Measurements from ENCODE around the gene NUP85. TPM values are rescaled to one million over a fixed set of nuclear protein-coding genes. Genes with fewer than 3 reads are reported as not detected.
"Not testable (repeated sequence)": the region's sequence is repeated elsewhere in the genome, so short reads cannot be mapped to it uniquely, and the experiment has no call there.

The NUP85 gene
- total RNA-seq, 1 donor from 2014 or later = 97.3 TPM

DNA sequence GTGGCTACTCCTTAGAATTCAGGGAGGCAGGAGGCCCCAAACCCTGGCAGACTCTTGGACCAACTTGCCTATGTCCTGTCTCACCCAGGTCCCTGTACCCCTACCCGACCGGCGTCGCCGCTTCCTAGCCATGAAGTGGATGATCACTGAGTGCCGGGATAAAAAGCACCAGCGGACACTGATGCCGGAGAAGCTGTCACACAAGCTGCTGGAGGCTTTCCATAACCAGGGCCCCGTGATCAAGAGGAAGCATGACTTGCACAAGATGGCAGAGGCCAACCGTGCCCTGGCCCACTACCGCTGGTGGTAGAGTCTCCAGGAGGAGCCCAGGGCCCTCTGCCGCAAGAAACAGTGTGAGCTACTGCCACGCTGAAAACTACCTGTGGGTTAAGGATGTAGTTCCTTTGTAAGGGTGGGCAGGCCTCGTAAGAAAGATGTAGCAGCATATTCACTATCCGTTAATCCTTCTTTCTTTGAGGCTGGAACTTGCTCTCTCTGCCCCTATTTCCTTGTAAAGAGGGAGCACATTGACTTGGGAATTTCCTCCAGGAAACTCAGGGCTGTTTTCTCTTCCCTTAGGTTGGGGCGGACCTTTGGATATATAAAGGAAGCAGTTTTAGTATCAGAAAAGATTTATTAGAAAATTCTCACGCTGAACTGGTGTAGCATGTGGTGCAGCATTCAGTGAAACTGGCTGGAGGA is 60.3 kb downstream of the NUP85 start:
- intact Hi-C loops (cut with micrococcal nuclease) = no loop called here

DNA sequence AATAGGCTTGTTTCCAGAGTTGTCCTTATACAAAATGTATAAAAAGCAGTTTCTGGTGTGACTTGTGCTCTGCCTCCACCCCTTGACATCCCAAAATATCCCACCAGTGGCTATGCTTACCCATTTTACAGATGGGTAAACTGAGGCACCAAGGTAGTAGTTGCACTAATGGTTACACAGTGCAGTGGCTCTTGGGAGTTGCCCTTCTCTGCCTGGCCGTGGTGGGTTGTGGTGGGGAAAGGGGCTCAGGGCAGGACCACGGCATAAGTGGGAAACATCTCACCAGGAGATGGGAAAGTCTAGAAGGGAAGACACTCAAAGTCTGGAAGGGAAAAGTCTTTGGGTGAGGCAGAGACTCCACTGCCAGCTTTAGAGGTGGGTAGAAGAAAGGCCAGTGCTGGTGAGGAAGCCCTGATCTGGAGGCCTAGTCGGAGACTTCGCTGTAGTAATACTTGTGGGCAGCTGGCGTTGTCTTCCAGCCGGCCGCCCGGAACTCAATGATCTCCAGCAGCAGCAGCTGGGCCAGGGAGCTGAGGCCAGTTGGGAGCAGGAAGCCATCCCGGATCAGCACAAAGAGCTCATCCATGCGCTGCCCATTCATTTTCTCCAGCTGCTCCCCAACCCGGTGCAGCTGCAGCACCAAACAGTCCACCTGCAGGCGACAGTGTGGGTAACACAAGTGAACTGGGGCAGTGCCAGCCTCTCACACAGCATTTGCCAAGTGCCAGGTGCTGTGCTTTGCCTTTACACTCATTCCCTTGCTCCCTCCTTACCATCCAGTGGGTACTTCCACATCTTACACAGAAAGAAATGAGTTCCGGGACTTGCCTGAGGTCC is 61.1 kb downstream of the NUP85 start:
- intact Hi-C loops (cut with micrococcal nuclease) = no loop called here

DNA sequence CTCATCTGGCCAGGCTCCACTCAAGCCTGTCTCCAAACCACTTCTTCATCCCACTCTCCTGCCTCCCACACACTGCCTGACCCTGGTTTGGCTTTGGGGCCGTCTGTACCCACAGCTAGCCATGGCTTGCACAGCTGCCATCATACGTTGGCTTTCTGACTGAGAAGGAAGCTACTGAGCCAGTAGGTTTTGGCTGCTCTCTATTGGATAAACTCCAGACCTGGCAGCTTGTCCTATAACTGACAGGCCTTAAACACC is 61.6 kb downstream of the NUP85 start:
- intact Hi-C loops (cut with micrococcal nuclease) = no loop called here

DNA sequence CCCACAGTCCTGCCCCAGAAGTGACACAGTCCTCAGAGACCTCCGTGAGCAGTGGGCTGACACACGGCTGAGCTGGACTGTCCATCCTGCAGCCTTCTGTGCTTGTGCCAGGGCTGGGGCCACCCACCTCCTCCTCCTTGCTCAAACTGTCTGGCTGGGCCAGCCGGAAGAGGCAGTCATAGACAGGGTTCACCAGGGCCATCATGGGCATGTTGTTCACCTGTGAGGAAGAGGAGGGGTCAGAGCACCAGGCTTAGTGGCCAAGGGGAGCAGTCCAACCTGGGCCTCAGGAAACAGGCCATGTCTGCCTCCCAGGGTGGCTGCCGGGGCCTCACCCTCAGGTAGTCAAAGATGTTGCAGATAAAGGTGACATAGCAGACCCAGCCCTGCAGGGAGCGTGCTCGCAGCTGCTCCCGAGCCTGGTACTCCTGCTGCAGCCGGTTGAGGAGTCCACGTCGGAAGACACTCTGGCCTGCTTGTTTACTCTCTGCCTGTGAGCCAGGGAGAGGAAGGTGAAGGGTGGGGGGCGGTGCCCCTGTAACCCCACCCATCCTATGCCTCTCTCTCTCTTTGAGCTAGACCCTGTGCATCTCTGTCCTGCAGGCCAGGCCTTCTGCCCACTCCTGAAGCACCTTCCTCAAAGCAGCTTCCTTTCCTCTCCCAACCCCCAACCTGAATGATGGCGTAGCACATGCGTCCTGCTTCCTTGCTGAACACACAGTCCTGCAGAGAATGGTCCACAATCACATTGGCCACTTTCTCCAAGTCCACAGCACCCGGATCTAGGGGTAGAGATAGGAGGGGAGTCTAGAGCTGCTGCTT is 62.1 kb downstream of the NUP85 start:
- intact Hi-C loops (cut with micrococcal nuclease) = no loop called here

DNA sequence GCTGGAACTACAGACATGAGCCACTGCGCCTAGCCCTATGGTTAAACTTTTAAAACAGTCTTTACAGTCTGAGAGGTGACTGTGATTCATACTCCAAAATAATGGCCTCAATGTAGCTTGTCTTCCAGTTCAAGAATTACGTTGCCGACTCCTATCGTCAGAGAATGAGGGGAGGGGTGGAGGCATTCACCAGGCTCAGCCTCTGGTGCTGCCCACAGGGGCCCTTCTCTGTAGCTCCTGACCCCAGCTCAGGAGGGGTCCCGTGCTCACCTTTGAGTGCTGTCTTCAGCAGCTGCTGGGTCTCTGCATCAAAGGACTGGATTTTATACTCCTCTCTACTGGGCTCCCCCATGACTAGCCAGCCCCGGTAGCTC is 64.4 kb downstream of the NUP85 start:
- intact Hi-C loops (cut with micrococcal nuclease) = loop anchor here (1.0 to 5.0 kb wide), 5 partner anchors 9 to 247 kb away; partner anchors contain the start of genes CASKIN2, GGA3, GRB2 and MRPS7

DNA sequence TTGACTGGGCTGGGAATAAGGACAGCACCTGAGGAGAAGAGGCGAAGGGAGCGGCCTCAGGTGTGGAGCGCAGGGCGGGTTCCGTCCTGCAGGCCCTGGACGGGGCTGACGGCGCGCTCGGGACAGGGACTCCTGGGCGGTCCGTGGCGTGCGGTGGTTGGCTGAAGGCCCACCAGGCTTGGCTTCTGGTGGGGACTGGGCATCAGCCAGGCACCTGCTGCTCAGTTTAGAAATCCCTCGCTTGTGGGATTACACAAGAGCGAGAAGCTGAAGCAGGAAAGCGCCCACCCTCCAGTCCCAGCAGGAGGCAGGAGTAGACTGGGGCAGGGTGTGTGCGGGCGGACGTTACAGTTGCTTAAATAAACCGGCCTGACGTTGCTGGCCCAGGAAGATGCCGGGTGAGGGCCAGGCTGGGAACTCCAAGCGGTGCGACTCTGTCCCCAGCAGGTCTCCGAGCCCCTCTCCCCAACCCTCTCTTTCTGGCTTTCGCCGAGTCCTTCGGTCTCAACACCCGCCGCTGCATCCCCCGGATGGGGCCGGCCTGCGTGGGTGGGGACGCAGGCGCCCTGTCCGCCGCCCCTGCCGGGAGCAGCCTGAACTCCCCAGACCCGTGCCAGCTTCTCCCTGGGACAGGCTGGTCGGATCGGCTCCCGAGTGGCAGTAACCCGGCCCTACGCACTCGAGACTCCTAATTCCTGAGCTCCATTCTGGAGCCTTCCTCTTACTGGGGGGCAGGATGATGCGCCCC is 64.9 kb downstream of the NUP85 start:
- intact Hi-C loops (cut with micrococcal nuclease) = loop anchor here (1.0 to 5.0 kb wide), 5 partner anchors 9 to 247 kb away; partner anchors contain the start of genes CASKIN2, GGA3, GRB2 and MRPS7

DNA sequence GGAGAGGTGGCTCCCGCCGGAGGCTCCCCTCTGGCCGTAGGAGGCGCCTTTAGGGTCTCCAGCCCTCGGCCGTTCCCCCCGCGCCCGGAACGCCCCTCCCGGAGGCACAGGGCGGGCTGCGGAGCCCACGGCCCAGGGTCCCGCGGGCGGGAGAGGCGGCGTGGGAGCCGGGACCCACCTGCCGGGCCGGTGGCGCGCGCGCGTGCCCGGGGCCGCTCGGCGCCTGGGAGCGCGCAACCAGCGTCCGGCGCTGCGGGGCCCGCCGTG is 65.4 kb downstream of the NUP85 start, which contains the start of gene MIF4GD:
TSS of gene MIF4GD (minus strand) at position 266 of the 267 bp plus-strand sequence. CDS start 1,036 bp downstream, outside the sequence.
- intact Hi-C loops (cut with micrococcal nuclease) = loop anchor here (1.0 to 5.0 kb wide), 7 partner anchors 10 to 246 kb away; partner anchors contain the start of genes CASKIN2, GGA3, GRB2 and MRPS7

DNA sequence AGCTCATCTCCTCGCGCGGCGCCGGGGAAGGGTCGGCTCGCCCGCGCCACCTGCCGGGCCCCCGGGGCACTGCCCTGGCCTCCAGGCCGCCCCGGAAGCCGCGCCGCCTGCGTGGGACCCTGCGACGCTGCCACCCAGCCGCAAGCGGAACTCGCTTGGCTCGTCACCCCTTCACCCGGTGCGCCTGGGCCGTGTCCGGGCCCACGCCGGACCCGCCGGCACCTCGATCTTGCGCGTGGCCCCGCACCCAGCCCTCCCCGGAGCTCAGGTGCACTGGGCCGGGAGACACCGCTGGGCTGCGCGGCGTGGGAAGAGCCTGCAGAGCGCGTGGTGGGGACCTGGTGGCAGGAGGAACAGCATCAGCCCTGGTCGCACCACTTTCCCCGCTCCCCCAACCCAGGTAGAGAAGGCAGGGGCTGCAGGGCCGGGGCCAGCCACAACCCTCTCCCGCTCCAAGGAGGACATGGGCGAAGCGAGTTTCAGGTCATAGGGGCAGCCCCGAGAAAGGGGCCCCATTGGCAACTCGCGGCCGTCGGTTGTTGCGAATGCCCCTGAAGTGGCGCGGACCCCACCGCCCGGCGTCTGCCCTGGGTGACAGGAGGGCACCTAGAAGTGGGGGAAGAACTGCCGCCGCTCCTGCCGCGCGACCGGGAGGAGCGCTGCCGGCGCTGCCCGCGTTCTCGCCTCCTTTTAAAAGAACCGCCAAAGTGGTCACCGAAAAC is 65.9 kb downstream of the NUP85 start:
- intact Hi-C loops (cut with micrococcal nuclease) = loop anchor here (1.0 to 5.0 kb wide), 5 partner anchors 18 to 246 kb away; partner anchors contain the start of genes CASKIN2, GRB2, SLC25A19 and TSEN54

DNA sequence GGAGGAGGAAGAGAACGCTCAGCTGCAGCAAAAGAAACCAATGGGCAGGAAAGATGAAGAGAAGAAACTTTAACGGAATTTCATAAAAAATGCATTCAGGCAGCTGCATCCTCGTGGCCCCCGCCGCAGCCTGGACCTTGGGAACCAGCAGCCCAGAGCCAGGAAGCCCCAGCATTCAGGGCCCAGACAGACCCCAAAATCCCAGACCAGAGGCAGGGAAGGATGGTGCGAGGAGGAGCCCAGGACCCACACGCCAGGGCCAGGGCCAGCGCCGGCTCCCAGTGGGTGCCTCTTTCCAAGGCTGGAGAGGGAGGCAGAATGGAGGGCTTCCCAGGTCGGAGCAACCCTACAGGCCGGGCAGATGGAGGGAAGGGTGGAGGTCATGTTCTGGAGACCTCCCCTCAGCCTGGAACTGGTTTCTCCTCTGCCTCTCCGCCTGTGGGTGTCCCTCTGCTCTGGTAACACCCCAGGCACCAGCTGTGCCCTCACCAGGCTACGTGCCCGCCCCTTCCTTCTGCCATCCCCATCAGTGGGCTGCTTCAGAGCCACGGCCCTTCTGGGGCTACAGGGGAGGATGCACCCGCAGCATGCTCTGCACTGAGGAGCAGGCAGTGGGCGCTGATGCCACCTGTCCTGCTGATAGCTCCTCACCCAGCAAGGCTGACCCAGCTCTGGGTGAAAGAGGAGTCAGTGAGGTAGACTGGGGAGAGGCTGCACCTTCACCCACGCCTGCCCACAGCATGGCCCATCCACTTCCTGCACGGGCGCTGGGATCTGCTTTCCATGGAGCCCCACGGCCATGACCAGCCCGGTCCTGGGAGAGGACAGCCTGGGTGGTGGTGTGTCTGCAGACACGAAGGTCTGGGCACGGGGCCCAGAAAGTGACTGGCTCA is 66.7 kb downstream of the NUP85 start:
- intact Hi-C loops (cut with micrococcal nuclease) = loop anchor here (1.0 to 5.0 kb wide), 5 partner anchors 17 to 245 kb away; partner anchors contain the start of genes CASKIN2, GRB2, SLC25A19 and TSEN54

DNA sequence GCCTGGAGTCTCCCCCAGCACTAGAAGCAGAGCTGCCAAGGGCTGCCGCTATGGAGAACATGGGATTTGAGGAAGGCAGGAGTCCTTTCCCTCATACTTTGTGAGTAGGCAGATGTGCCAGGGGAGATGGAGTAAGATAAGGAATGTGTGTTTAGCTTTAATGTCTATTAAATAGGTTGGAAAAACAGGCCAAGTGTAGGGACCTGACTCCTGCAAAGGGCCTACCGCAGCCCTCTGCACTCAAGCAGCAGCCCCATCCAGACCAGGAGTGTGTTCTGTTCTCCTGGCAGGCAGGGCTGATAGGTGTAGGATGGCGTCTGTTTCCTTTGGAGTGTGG is 67.3 kb downstream of the NUP85 start:
- intact Hi-C loops (cut with micrococcal nuclease) = loop anchor here (5.0 kb wide), 2 partner anchors 71 to 244 kb away; partner anchors contain the start of genes CASKIN2 and TSEN54

DNA sequence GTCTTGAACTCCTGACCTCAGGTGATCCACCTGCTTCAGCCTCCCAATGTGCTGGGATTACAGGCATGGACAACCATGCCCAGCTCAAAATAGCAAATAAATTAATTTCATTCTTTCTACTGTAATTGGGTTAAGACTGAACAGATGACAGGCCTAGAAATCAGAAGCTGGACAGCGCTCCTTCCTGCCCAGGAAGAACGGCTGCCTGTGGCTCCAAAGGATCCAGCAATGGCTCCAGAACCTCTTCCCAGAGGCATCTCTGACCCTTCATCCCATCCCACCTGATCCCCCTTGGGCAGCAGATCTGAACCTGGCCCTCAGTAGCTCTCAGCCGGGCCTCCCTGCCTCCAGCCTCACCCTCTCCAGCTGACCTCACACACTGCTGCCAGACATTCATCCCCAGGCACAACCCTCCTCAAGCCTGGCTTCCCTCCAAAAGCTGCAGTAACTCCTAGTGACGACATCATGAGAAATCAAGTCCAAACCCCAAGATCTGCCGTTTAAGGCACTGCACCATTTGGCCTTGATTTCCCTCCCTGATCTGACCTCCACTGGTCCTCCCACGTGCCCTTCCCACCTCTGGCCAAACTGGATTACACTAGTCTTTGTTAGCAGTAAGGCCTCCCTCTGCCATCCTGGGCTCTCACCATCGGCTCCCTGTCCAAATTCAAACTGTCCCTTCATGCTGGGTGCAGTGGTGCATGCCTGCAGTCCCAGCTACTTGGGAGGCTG is 68.7 kb downstream of the NUP85 start:
- intact Hi-C loops (cut with micrococcal nuclease) = loop anchor here (5.0 kb wide), 2 partner anchors 72 to 243 kb away; partner anchors contain the start of genes CASKIN2 and TSEN54

DNA sequence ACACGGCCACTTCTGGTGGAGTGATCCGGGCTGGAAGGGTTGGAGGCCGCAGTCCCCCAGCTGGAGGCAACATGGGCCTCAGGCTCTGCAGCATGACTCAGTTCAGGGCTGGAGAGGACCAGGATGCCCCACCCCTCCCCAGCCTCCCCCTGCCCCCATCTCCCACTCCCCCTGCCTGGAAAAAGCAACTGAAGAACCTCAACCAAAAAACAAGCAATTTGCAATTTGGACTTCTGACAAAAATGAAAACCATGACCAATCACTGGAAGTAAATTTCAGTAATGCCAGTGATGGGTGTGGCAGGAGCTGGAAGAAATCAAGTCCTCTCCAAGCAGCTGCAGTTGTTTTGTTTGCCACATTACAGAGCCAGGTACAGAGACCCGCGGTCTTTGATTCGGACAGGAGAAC is 72.2 kb downstream of the NUP85 start:
- intact Hi-C loops (cut with micrococcal nuclease) = no loop called here

DNA sequence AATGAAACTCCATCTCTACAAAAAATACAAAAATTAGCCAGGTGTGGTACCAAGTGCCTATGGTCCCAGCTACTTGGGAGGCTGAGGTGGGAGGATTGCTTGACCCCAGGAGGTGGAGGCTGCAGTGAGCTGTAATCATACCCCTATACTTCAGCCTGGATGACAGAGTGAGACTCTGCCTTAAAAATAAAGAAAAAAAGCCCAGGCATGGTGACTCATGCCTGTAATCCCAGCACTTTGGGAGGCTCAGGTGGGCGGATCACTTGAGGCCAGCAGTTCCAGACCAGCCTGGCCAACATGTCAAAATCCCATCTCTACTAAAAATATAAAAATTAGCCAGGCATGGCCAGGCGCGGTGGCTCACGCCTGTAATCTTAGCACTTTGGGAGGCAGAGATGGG is 74.7 kb downstream of the NUP85 start:
- intact Hi-C loops (cut with micrococcal nuclease) = not testable (repeated sequence)

DNA sequence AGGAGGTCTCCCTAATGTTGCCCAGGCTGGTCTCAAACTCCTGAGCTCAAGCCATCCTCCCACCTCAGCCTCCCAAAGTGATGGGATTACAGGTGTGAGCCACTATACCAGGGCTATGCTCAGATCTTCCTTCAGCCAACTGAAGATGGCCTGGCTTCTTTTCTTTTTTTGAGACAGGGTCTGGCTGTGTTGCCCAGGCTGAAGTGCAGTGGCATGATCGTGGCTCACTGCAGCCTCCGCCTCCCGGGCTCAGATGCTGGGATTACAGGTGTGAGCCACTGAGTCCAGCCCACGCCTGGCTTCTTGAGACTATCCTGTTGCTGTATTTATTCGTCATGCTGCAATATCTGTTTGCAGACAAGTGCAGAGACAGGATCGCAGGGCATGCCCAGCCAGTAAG is 79.6 kb downstream of the NUP85 start:
- intact Hi-C loops (cut with micrococcal nuclease) = no loop called here

Measured in T-helper 1 cell treated with Interleukin-12 subunit alpha and Interleukin-12 subunit beta and Interleukin-4 antibody, amounts not matched to agents 30 ng/mL and 1 ng/mL, for 36 hours (primary cell).